CD4-positive, alpha-beta T cell treated with Interferon alpha-2 for 1 hour (primary cell): Measurements from ENCODE around the gene LRRC3.
A peak's percentile ranks its signal among the peaks of the same experiment; 100 is the strongest.

ENCODE experiments used
- DNase-seq, 2 donors: peaks; one replicate each; pipeline ENCODE4 v3.0.0-alpha.2; 2020 to 2022

LRRC3 gene

DNA sequence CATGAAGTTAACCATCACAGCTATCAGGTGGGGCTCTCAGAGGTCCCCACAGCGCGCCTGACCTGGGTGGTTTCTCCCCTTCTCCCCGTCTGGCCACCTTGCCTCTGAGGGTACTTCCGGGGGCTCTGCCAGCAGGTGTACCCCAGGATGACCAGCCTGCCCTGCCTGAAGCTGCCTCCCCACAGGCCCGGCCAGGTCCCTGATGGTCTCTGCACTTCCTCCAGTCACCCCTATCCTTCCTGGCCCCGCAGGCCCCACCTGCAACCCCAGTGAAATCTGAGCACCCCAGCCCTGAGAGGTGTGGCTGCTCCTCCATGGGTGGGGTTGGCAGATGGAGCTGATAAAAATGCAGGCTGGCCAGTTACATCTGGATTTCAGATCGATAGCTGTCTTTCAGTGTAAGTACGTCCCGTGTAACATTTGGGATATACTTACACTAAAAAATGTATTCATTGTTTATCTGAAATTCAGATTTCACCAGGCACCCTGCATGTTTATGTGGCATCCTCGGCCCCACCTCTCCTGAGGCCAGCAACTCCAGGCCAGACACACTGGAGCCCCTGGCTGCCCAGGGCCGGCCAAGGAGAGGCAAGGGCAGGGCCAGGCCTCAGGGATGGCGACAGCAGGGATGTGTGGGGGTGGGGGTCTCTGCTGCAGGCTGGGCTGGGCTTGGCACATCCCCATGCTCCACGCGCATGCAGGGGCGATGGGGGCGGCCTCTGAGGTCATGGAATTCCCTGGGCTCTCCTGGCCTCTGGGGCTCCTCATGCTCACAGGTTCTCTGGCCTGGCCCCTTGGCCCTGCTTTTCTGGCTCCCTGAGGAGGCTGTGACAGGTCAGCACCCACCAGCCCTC is 25.1 kb downstream of the LRRC3 start:
- DNase-seq, result no peak

DNA sequence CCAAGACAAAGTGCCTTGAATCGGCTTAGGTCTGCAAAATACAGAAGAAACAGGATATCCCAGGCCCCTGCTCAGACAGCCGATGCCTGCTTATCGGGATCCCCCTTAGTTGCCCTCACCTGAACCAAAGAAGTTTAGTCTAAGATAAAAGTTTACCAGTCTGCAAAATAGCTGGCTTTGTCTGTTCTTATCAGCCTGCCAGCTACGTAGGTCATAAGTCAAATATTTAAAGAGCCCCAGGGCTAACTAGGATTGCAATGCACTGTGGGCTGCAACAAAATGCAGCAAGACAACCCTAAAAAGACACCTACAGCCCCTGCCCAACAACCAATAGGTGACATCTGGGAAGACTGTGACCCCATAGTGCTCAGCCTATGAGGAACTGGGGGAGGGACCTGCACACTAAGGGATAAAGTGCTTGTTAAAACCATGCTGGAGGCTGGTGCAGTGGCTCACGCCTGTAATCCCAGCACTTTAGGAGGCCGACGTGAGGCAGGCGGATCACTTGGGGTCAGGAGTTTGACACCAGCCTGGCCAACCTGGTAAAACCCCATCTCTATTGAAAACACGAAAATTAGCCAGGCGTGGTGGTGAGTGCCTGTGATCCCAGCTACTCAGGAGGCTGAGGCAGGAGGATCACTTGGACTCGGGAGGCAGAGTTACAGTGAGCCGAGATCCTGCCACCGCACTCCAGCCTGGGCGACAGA is 27.4 kb downstream of the LRRC3 start:
- DNase-seq, result no peak

DNA sequence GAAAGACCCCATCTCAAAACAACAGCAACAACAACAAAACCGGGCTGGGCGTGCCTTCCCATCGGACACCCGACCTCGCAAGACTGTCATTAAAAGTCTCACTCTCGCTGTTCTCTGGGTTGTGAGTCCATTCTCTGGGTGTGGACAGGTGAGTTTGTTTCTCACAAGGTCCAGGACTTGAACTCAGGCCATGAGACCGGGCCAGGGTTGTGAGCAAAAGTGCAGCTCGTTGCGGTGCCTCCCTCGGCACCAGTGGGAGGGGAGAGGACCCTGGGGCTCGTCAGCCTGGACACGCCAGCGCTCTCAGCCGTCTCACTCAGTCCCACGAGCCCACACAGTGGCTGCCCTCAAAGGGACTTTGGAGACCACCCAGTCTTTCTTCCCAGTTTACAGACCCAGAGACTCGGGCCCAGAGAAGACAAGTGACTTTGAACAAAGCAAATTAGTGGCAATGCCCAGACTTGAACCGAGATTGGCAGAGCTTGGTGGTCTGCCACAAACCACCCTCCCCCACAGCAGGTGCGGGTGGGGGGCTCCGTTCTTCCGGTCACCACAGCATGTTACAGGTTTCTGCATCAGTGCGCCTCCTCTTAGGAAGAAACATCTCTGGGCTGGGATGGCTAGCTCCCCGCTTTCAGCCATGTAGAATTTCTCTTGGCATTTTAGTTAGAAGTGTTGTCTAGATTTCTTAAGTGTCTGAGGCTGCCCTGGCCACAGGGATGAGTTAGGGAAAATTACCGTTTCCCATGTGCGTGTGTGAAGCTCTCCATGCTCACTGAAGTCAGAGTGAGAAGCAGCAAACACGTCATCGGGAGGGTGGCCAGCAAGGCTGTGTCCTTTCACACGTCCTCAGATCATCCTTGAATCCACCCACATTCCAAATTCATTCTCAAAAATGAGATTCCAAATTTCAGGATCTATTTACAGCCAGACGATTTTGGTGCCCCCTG is 28.3 kb downstream of the LRRC3 start:
- DNase-seq, result no peak

DNA sequence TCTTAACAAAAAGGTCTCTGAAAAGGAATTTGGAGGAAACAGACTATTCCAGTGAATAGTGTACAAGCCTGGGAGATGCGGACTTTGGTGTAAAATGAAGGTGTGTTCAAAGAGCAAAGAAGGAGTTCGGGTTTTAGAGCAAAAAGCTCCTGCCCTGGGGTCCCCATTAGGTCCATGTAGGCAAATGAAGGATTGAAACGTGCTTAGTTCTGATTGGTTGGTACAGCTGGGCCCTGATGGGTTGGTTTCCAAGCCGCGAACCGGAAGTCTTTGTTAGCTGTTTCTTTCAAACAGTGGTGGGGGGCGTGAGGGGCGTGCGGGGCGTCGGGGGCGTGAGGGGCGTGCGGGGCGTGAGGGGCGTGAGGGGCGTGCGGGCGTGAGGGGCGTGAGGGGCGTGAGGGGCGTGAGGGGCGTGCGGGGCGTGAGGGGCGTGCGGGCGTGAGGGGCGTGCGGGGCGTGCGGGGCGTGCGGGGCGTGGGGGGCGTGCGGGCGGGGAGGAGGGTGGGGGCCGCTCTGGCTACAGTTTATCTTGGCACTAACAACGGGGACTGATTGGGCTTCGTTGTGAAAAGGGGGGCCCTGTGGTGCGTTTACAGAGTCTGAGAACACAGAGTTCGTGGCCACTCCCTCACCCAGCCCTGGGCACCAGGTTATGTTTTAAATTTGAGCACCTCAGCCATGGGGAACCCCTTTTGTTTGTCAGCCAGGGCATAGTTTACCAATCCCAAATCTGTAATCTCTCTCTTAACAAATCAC is 29.4 kb downstream of the LRRC3 start:
- DNase-seq, result no peak

DNA sequence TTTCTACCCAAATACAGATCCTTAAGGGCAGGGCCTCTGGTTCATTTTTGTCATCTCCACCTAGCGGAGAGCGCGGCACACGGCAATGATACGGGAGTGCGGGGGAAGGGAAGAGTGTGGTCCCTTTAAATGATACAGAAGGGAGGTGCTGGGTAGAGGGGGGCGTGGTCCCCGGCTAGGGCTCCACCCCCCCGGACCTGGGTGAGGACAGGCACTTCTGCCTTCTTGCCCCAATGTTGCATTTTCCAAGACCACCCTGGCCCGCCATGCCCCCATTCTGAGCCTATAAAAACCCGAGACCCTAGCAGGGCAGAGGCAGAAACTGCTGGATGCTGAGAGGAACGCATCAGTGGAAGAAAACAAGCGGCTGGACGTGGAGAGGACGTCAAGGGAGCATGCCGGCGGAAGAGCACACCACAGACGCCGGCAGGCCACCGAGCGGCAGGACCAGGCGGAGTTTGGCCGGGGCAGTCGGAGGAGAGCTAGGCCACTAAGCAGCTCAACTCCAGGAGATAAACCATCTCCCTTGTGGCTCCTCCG is 30.0 kb downstream of the LRRC3 start:
- peak; percentile 56 to 57 for DNase-seq

DNA sequence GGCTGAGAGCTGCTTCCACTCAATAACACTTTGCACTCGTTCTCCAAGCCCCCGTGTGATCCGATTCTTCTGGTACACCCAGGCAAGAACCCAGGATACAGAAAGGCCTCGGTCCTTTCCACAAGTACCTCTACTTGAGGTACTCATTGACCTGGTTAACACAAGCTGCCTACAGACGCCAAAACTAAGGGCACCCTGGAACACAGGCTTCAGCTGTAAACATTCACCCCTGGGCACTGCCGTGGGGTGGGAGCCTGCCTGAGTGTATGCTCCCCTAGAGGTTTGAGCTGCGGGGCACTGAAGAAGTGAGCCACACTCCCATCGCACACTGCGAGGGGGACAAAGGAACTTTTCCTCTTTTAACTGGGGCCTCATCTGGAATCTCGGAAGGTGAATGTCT is 30.5 kb downstream of the LRRC3 start:
- no peak for DNase-seq

DNA sequence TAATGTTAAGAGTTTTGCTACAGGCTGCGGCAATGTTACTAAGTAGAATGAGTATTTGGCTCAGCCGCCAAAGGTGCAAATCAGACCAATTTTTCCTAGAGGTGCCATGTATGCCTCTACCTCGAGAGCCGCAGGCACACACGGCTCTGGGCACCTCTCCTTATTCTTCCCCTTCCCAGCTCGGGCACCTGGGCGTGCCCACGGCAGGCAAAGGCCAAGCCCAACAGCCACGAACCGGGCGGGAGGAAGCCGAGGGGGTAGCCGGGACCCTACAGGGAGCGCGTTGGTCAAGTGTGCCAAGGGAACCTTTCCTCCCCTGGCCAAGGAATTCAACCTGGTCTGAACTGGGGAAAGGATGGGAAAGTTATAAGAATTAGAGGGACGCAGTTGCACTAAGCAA is 31.0 kb downstream of the LRRC3 start:
- no peak for DNase-seq

DNA sequence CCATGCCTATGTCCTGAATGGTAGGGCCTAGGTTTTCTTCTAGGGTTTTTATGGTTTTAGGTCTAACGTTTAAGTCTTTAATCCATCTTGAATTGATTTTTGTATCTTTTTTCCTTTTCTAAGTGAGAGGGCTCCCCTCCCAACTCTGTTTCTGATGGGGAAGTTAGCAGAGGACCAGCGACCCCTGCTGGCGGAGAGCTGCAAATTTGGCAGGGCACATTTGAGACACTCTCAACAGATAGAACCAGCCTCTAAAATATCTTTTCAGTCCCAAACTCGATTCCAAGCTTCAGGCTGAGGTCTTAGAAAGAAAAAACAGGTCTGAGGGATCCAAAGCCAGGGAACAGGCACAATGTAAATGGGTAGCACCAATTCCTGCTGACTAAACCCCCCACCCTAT is 32.5 kb downstream of the LRRC3 start:
- DNase-seq, result peak; percentile 27 to 47

DNA sequence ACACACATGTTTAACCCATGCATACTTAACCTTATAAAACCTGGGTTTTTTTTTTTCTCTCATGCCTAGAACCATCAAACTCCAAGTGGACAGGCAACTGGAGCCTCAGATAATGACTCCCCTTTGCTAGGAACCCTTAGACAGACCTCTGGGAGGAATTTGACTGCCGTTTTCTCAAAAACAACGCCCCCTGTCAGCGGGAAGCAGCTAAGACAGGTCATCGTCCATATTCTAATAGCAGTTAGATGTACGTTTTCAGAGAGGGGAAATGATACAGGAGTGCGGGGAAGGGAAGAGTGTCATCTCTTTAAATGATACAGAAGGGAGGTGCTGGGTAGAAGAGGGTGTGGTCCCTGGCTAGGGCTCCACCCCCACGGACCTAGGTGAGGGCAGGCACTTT is 34.7 kb downstream of the LRRC3 start:
- no peak for DNase-seq

DNA sequence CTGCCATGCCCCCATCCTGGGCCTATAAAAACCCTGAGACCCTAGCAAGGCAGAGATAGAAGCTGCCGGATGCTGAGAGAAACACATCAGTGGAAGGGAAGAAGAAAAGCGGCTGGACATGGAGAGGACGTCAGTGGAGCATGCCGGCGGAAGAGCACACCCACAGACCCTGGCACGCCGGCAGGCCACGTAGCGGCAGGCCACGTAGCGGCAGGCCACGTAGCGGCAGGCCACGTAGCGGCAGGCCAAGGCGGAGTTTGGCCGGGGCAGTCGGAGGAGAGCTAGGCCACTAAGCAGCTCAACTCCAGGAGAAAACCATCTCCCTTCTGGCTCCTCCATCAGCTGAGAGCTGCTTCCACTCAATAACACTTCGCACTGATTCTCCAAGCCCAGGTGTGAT is 35.1 kb downstream of the LRRC3 start:
- no peak for DNase-seq

DNA sequence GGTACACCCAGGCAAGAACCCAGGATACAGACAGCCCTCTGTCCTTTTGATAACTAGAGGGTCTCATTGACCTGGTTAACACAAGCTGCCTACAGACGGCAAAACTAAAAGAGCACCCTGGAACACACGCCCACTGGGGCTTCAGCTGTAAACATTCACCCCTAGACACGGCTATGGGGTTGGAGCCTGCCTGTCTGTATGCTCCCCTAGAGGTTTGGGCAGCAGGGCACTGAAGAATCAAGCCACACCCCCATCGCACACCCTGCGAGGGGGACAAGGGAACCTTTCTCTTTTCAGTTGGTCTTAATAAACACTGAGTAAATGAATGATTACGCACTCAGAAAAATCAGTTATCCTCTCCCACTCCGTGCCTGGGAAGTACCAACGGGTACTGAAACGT is 35.5 kb downstream of the LRRC3 start:
- no peak for DNase-seq

DNA sequence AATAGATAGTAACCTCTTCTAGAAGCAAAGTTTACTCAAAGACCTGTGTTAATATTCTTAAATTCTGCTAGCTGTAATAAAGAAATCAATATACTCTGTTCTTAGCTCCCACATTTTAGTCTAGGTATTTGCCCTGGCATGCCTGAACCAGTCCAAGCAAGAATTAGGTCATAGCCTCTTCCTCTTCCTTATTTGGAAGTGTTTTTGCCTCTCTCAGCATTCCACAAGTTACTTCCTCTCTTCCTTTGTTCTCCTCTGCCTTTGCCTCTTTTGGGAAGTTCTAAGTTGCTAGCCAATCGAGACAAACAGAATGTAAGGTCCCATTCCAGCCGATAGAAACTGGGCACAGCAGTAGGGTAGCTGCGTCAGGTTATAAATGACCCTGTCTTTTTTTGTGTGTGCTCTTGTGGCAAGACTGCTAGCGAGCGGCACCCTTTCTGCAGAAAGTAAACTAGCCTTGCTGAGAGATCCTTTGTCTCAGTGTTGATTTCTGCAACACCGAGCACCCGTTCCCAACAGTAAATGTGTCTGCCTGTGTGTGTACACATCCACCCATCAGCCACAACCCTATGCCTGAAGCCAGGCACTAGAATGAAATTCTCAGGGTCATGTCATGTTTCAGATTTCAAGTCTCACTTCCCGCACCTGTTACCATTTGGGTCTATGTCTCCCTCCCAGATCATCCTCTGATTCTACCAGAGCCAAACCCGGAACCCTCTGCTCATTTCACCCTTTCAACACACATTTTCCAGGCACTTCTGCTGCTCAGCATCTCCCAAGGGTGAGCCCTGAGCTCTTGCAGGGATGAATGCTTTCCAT is 37.5 kb downstream of the LRRC3 start:
- no peak for DNase-seq

DNA sequence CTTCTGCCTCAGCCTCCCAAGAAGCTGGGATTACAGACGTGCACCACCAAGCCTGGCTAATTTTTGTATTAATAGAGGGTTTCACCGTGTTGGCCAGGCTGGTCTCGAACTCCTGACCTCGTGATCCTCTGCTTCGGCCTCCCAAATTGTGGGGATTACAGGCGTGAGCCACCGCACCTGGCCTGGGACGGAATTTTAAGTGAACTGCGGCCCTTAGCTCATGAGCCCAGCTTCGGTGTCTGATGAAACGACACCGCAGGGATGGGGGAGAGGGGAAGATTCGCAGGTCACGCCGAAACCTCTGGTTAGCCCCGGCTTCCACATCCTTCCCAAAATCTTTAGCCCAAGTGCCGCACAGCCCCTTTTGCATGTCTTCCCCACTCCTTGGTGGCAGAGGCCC is 39.1 kb downstream of the LRRC3 start:
- no peak for DNase-seq

DNA sequence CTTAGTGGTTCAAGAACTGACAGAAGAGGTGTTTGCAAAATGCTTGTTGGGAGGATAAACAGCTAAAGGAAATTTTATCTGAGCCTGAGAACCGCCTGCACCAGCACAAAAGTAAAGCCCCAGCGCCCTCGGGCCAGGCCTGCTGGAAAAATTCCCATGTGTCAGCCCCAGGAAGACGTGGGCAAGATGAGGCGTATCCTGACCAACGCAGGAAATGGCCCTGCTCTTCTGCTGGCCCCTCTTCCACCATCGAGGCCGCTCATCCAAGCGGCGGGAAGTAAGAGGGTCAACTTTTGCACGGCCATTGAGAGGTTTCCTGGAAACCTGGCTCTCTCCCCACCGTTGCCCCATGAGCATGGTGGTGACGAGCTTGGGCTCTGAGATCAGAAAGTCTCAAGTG is 39.6 kb downstream of the LRRC3 start:
- no peak for DNase-seq

DNA sequence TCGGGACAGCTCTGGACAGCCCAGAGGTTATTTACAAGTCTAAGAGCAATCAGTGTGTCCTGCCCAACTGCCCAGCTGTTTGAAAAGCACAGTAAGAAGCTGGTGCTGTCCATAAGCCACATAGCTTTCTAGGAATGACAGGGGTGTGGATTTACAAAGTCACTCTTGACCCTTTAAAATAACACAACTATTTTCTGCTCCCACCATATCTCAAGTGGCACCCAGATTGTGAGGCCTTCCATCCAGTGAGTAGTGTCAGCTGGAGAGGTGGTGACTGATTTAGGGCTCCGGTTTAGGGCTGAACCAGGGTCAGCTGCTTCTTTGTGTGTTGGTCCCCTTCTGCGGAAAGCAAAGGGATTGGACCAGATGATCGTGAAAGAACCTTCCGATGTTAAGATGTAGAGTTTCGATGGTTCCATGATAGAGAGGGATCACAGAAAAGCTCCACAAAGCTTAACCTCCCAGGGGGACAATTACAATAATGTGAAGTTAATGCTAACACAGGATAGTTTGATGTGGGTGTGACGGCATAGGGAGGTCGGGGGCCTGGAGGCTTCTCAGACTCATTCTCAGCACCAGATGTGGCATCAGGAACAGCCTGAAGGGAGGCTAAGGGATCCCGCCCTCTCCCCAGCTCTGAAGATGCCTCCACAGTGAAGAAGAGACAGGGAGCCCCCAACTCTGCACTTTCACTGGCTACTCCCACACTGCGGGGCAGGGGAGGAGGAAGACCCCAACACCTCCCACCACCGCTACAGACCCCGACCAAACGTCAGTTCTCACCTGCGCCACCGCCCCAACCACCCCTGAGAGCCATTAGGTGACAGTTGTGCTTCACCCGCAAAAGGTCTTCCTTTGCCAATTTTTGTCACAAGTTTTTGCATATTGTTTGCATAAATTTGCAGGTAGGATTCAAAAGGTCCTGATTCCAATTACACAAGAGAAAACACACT is 40.6 kb downstream of the LRRC3 start:
- no peak for DNase-seq

DNA sequence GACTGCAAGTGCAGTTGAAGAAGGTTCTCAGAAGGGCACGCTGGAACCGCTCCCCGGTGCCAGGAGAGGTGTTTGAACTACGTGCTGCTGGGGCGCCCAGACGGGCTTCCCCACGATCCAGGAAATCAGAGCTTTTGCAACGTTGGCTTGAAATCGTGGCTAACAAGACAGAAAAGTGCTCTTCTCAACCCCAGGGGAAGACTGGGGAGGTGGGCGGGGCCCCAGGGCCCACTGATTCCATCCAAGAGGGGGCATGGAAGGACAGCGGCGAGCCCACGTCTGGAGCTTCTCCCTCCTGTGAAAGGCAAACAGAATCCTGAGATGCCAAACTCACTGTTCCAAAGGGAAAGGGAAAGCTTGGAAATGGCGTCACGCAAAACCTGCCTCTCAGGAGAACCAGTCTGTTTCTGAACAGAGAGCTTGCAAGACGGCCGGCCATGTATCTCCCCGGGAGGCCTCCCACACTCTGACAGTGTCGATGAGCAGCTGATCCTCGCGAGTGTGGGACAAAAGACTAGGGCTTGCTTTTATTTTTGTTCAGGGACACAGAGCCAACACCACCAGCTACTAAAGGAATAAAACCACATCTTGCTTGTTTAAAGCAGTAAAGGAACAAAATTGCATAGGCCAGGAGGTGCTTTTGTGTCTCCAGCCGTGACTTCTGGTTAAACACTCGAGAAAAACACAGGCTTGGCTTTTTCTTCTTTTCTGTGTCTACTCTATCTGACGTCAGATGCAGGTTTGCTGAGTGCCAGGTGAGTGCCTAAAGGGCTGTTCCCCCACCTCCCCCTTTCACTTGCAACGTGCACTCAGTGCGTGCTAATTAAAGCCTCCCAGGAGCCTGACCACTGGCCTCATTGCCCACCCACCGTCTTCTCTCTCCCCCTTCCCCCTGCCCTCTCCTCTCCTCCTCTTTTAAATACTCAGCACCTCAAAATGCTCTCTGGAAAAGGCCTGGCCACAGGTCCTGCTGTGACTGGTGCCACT is 41.5 kb downstream of the LRRC3 start:
- no peak for DNase-seq

DNA sequence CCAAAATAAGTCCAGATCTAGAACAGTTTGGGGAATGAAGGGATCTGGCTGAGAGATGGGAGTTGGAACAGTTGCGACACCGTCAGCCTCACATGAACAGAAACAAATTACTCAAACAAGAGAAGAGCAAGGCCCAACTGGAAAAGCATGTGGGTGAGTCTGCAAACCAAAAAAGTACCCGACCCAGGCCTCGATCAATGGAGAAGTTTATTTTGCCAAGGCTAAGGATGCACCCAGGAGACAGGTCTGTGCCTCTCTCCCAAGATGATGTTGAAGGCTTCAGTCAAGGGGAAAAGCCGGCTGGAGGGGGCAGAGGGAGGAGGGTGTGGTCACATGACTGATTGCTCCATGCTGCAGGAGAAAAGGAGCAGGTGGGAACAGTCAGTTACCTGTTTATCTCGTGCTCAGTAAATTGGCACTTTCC is 42.4 kb downstream of the LRRC3 start:
- no peak for DNase-seq

DNA sequence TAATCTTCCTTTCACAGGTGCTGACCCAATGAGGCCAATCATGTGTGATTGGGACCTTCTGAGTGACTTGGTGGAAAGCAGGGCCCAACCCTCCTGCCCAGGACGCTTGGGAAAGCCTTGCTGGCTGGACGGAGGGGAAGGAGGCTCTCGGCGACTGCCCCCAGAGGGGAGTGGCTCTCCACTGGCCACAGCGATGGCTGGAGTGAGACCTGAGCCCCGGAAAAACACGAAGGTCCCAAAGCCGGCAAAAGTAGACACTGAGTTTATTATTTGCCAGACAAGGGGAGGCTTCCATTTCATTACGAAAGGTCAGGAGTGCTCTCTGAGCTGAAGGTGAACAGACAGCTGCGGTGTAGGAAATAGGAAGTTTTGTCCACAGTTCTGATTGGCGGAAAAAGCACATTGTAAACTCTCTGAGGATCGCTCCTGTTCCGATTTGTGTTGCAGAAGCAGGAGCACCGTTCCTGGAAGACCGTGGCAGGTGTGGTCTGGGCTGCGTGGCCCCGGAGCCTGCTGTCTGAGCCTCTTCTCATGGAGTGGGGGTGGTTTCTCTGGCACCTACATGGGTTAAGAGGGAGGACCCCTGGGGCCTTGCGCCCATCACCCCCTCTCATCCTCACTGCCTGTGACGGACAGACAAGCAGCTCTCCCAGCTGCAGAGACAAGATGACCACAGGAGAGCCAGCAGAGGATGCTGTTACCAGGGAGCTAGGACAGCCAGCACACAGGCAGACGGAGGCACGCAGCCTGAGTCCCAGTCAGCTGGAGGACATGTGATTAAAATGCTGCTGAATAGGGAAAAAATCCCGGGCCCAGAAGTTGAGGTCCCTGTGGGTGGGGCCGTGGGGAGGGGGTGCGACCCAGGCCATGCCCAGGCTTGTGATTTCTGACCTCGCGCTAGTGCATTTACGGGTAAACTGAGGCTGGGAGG is 43.2 kb downstream of the LRRC3 start:
- no peak for DNase-seq
